Measurements from ENCODE around the gene POLD2.

DNA sequence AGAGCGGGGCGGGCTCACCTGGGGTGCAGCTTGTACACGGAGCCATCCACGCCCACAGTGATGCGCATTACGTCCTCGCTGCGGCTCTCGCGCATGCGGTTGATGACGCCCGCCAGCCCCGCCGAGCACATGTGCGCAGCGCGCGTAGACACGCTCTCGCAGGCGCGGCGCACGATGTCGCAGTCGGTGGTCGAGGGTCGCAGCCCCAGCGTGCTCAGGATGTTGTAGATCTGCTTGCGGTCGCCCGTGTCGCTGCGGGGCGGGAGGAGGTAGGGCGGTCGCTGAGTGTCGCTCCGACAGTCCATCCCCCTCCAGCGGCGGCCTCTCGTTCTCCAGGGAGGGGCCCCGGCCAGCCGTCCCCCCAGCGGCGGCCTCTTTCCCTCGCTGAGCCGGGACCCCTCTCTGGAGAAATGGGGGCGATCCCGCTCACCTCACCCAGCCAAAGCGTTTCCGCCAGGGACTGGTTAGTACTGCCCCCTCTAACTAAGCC is 22.2 kb upstream of the POLD2 start:
- TF ChIP-seq CTCF (conservative IDR thresholded peaks at IDR 0.05 in 1 of 2, IDR thresholded peaks at IDR 0.05 in 1 of 2; ENCODE audit: low read depth in 1 of 2, low read length in 2 of 2): no peak
- TF ChIP-seq EZH2 (IDR thresholded peaks at IDR 0.05; ENCODE audit: low read length, missing control alignments): peak; percentile 62
